Effector CD4-positive, alpha-beta T cell (primary cell): ENCODE data around the gene C6orf62.
"Not testable (repeated sequence)": the region's sequence is repeated elsewhere in the genome, so short reads cannot be mapped to it uniquely, and the experiment has no call there.

Source experiments
- DNase-seq: peaks from one replicate; pipeline ENCODE4 v3.0.0-alpha.2; 2020
- total RNA-seq: gene quantifications from one replicate; lab custom pipeline; 2026; lab: John Stamatoyannopoulos, UW

C6orf62 gene
- 161 reads per million, percentile 90 among the genes with 10 or more reads in this experiment for total RNA-seq

GRCh38 chr6:24719125-24719971 is at the start of gene C6orf62:
Gene C6orf62 (minus strand): TSS chr6:24719154. CDS start chr6:24718668, 486 bp downstream.
- DNase-seq = peak; percentile 38

GRCh38 chr6:24768361-24768760 is 49.4 kb upstream of the C6orf62 start:
- DNase-seq = no peak

GRCh38 chr6:24766680-24767462 is 47.9 kb upstream of the C6orf62 start:
- DNase-seq = no peak

- DNase-seq = not testable (repeated sequence)
Measured at GRCh38 chr6:24765968-24766367, 47.0 kb upstream of the C6orf62 start.

- not testable (repeated sequence) for DNase-seq
Measured at GRCh38 chr6:24764833-24765828, 46.2 kb upstream of the C6orf62 start.

- DNase-seq = no peak
Measured at GRCh38 chr6:24763578-24763977, 44.6 kb upstream of the C6orf62 start.

- no peak for DNase-seq
Measured at GRCh38 chr6:24761851-24762250, 42.9 kb upstream of the C6orf62 start.

GRCh38 chr6:24761193-24761835 is 42.4 kb upstream of the C6orf62 start:
- no peak for DNase-seq

GRCh38 chr6:24760210-24760609 is 41.3 kb upstream of the C6orf62 start:
- no peak for DNase-seq

- no peak for DNase-seq
Measured at GRCh38 chr6:24759718-24760117, 40.8 kb upstream of the C6orf62 start.

- DNase-seq = no peak
Measured at GRCh38 chr6:24757611-24758010, 38.7 kb upstream of the C6orf62 start.

GRCh38 chr6:24755279-24755678 is 36.3 kb upstream of the C6orf62 start:
- no peak for DNase-seq

- DNase-seq = not testable (repeated sequence)
Measured at GRCh38 chr6:24754378-24754777, 35.4 kb upstream of the C6orf62 start.

GRCh38 chr6:24753545-24753944 is 34.6 kb upstream of the C6orf62 start:
- no peak for DNase-seq

GRCh38 chr6:24752917-24753492 is 34.1 kb upstream of the C6orf62 start:
- no peak for DNase-seq

GRCh38 chr6:24752503-24752902 is 33.5 kb upstream of the C6orf62 start:
- no peak for DNase-seq

- not testable (repeated sequence) for DNase-seq
Measured at GRCh38 chr6:24750878-24751277, 31.9 kb upstream of the C6orf62 start.

GRCh38 chr6:24749297-24749696 is 30.3 kb upstream of the C6orf62 start:
- no peak for DNase-seq

GRCh38 chr6:24744911-24745310 is 26.0 kb upstream of the C6orf62 start:
- DNase-seq = no peak

- no peak for DNase-seq
Measured at GRCh38 chr6:24743944-24744335, 25.0 kb upstream of the C6orf62 start.

- no peak for DNase-seq
Measured at GRCh38 chr6:24743265-24743943, 24.4 kb upstream of the C6orf62 start.
